GM18870 (cell line): ENCODE results near the gene CAMTA1.

Source experiments
- ATAC-seq: cut with Tn5 transposase; IDR thresholded peaks from one replicate; pipeline ENCODE4 v1.9.1; 2021; ENCODE audit warnings: moderate library complexity; ENCODE audit not compliant: unreplicated experiment

The CAMTA1 gene

DNA sequence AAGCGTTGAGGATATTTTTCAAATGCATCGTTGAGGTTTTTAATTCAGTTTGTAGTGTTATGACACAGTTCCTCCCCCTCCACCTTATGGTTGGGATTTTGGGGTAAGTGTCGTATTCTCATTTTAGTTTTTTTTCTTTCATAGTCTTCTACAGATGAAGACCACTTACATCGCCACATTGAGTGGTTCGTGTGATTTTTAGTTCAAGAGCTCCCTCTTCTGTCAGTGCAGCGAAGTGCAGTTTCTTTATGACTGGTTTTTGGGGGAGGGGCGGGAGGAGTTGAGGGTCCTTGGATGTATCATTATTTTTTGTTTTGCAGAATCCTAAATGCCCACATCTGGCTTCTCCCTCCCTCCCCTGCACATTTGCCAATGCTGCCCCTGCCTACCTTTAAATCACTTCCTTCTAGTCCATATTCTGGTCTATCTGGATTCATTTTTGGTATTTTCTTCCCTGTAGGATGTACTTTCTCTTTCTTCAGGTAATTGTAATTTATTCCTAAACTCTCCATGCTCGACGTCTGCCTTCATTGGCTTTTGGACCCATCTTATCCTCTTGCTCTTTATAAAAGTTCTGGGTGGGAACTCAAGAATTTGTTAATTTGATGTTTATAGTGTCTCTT is 433.1 kb downstream of the CAMTA1 start:
- no peak for ATAC-seq

- no peak for ATAC-seq
These were observed 433.8 kb downstream of the CAMTA1 start for GRCh38 chr1:7219031-7219430.

GRCh38 chr1:7220007-7220406 is 434.8 kb downstream of the CAMTA1 start:
- no peak for ATAC-seq

DNA sequence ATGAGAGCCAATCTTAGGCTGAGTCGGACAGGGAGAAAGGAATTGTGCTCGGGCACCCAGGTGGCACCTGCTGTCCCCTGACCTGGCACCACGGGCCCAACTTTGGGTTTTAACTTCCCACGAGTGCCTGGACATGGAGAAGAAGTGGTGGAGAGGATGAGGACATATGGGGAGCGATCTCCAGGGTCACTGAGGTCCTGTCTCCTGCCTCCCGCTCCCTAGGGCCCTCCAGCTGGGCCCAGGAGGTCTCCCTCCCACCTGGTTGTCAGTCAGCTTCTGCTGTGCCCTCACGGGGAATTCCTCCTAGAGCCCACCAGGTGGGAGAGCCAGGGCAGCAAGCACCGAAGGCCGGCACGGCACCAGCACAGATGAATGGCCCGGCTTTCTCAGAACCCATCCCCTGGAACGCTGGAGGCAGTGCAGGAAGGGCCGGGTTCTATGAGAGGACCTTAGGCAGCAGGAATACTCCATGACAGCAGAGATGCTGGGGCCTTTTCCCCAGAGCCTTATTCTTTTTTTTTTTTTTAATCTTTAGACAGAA is 435.5 kb downstream of the CAMTA1 start:
- no peak for ATAC-seq

DNA sequence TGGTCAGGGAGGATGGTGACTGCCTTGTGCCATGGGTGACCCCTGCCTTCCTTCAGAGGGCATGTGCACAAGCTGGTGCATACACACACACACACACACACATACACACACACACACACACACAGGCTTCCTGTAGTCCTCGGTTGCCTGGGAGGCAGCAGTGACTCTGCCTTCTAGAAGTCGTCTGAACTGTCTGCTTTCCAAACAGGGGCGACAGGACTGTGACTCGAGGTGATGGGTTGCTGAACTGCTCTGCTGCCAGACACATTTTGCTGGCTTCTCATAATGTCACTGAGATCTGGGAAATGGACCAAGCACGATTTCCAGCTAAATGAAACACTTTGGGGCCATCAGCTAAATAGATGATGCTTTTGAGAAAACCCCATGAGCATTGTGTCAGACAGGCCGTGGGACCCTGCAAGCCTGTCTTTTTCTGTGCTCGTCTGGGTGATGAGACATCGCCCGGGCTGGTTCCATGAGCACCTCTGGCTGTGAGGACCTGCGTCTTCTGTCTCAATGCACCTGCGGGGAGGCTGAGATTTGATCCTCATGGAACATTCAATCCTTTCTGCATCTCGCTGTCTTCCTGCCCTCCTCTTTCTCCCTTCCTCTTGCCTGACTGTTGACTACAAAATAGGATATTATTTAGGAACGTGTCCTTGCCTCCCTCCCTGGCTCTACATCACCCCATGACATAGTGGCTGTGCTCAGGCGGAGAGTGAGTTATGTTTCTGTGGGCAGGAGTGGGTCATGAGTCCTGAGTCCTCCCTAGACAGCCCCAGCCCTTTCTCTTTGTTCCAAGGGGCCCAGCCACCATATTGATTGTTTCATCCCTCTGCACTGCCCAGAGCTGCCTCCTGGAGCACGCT is 436.8 kb downstream of the CAMTA1 start:
- no peak for ATAC-seq

GRCh38 chr1:7222695-7223015 is 437.4 kb downstream of the CAMTA1 start:
- ATAC-seq = no peak

DNA sequence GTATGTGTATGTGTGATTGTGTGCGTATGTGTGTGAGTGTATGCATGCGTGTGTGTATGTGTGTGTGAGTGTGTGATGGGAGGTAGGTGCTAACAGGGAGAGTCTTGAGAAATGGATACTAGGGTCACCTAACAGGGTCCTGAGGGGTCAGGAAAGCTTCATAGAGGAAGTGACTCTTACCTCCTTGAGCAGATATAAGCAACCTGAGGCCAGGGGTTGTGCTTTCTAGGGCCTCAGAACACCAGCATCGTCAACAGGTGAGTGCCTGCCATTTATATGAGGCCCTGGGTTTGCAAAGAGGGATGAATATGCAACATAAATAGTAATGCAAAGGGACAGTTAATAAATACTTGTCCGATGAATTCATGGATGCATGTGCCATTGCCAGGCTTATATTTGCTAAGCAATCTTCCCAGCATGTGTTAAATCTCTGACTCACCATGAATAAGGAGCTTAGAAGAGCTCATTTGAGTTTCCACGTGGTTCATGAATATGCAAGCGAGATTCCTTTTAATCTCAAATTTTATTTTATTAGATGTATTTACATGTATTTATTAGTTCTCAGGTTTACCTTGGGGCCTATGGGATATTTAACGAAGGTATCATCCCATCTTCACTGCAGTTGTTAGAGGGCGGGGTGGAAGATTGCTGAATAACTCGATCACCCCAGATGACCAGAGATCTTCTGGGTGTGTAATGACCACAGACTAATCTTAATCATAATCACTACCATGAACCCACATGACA is 438.3 kb downstream of the CAMTA1 start:
- no peak for ATAC-seq

DNA sequence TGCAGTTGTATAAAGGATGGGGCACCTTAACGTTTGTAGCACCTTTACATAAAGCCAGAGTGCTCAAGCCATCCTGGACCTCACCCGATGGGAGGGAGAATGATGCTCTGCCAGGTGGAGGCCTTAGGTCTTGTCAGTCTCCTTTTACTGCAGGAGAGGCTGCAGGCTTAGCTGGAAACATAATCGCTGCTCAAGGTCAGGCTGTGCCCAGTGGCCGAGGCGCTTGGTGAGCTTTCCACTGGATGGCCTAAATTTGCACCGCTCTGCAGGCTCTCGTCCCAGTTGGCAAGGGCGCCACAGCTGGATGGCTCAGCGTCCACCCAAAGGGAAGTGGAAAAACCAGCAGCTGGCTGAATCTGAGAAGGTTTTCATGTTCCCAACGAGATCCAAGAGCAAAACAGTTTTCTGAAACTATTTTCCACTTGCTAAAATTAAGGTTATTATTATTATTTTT is 438.9 kb downstream of the CAMTA1 start:
- no peak for ATAC-seq

GRCh38 chr1:7224644-7225043 is 439.4 kb downstream of the CAMTA1 start:
- no peak for ATAC-seq

- ATAC-seq = no peak
These were observed 440.7 kb downstream of the CAMTA1 start for GRCh38 chr1:7225711-7226505.

GRCh38 chr1:7227654-7228053 is 442.4 kb downstream of the CAMTA1 start:
- ATAC-seq = no peak

DNA sequence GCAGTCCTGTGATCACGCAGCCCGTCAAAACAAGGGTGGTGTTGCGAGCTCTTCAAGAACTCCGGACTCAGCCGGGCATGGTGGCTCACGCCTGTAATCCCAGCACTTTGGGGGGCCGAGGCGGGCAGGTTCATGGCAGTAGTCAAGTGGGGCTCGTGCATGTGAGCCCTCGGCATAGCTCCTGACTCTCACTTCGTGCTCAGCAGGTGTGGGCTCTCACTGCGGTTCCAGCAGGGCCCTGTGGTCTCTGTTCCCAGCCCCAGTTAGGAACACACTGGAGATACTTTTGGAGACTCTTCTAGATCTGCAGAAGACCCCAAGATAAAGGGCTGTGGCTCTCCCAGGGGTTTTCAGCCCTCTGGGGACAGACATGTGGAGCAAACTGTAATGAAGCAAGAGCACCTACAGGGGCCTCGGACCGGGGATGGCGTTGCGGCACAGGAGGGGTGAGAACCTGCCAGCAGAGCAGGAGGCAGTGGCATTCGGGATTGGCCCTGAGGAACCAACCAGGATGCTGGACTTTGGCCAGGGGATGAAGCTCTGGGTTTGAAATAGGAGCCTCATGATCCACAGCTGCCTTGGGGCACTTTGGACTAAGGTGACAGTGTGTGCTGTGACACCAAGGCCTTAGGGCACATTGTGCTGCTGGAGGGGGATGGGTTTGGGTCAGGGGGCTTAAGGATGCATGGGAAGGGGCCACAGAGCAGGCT is 443.2 kb downstream of the CAMTA1 start:
- ATAC-seq = no peak

- no peak for ATAC-seq
These were observed 443.9 kb downstream of the CAMTA1 start for GRCh38 chr1:7229186-7229585.

DNA sequence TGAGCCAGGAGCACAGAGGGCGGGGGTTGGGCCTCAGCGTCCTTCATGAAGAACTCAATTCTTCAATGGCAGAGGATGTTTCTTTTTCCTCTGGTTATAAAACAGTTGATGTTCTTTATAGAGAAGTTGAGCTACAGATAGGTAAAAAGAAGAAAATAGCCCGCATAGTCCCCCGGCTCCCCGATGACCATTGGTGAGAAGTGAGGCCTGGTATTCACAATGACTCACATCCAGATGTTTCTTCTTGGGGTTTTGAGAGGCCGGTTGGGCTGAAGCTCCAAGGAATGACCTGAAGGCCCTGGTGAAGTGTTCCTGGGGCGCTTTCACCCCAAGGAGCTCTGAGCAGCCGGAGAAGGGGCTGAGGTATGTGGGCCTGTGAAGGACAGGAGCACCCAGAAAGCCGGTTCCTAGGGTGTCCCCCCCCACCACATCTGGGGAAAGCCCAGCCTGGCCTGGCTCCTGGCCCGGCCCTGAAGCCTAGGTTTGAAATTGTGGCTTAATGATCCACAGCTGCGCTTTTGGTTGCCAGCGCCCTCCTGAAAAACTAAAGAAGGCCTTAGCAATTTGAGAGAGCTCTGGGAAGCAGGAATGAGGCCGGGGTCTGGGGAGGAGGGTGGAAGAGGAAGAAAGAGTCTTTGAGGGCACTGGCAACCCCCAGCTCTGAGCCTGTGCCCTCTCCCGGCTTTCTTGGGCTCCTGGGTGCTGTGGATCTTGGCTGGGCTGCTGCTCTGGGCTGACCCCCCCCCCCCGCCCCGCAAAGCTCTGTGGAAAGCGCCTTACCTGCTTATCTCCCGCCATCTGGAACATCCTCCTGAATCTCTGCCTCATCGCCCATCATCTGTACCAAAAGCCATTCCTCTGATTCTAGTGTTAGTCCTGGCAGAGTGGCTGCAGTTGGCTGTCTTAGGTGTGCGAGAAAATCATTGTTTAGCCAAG is 444.7 kb downstream of the CAMTA1 start:
- ATAC-seq = no peak

DNA sequence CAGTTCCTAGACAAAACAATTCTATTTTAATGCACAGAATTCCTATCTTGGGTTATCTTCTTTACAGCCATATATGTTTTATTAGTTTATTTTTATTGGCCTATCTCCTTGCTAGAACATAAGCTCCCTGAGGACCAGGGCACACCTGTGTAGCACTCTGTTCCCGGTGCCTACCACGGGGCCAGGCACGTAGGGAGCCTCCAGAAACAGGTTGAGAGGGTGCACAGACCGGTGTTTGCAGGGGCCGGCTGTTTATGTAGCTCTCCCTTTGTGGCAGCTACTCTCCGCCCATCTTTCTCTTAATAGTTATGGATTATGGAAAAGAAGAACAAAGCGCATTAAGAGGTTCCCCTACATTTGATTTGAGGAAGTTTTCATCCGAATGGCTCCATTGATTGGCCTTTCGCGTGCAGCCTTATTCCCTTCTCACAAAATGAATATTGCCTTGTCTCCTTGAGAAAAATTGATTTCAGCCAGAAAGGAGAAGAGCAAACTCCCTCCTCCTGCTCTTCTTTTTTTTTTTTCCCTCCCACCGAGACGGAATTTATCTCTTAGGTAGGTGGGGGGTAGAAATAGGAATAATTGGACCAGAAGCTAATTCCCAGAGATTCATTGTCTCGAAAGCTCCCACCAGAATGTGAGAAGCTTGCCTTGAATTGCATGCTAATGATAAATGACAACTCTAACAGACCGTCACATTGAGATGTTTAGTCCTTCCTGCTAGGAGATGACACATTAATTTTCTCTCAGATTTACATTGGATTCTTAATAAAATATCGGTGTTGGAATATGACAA is 447.4 kb downstream of the CAMTA1 start:
- ATAC-seq = no peak

GRCh38 chr1:7233237-7233540 is 447.9 kb downstream of the CAMTA1 start:
- no peak for ATAC-seq

- no peak for ATAC-seq
These were observed 448.6 kb downstream of the CAMTA1 start for GRCh38 chr1:7233646-7234470.

GRCh38 chr1:7234471-7234755 is 449.2 kb downstream of the CAMTA1 start:
- ATAC-seq = no peak
